IPS-18a (cell line): ENCODE data around the gene IKBKE.

Source experiments
- H3K27ac ChIP-seq: one replicate; pipeline ENCODE4 v1.5.1; 2013; ENCODE audit warnings: low read length
- H3K27me3 ChIP-seq: one replicate; pipeline ENCODE4 v1.6.1; 2013; ENCODE audit warnings: mild to moderate bottlenecking, low read length; ENCODE audit not compliant: control insufficient read depth, insufficient read depth
- H3K36me3 ChIP-seq: one replicate; pipeline ENCODE4 v1.6.1; 2013; ENCODE audit warnings: low read depth, low read length; ENCODE audit not compliant: control insufficient read depth
- H3K4me1 ChIP-seq: one replicate; pipeline ENCODE4 v1.6.1; 2013; ENCODE audit warnings: low read depth, low read length; ENCODE audit not compliant: control insufficient read depth
- H3K4me3 ChIP-seq: one replicate; pipeline ENCODE4 v1.5.1; 2013; ENCODE audit warnings: low read length
- H3K9ac ChIP-seq: one replicate; pipeline ENCODE4 v1.6.1; 2013; ENCODE audit warnings: mild to moderate bottlenecking, low read length, moderate library complexity
- H3K9me3 ChIP-seq: one replicate; pipeline ENCODE4 v1.6.1; 2013; ENCODE audit warnings: low read depth, low read length; ENCODE audit not compliant: control insufficient read depth

Gene IKBKE

DNA sequence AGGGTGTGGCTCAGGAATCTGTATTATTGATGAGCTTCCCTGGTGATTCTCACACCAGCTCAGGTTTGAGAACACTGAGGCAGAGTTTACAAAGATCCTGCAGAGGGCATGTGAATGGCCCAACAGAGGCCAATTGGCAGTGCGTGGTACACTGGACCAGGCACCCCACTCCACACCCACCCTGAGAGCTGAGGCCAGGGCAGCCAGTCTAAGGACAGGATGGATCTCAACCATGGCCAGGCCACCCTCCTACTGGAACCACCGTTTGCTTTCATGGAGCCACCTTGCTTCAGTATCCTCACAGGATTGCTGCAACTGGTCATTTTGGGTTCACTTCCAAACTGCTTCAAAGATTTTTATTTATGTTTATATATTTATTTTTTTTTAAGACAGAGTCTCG is 29.8 kb downstream of the IKBKE start:
- Histone ChIP-seq H3K27me3 (peaks cover 11% of the 10 kb centered on the region), H3K9ac (no peak overlapping the region), H3K27ac (no peak overlapping the region), H3K4me3 (no peak overlapping the region), H3K36me3 (no peaks in the 10 kb centered on the region), H3K4me1 (no peaks in the 10 kb centered on the region), H3K9me3 (no peaks in the 10 kb centered on the region)

DNA sequence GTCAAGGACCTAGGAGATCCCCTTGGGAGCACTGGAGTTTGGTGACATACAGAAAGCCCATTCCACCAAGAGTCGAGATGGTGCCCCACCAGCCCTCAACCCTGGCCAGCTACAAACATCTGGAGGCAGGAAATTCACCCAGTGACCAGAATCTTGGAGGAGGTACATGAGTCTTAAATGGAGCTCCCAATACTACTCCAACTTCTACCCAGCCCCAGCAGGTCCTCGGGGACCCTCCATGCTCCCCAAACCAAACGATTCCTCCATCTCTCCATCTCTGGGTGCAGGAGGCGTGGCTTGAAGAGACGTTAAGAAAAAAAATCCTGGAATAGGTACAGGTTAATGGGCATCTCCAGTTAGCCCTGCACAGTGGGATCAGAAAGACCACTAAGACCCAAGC is 31.6 kb downstream of the IKBKE start:
- Histone ChIP-seq H3K36me3 (no peaks in the 10 kb centered on the region), H3K9me3 (no peaks in the 10 kb centered on the region), H3K27ac (no peak overlapping the region), H3K4me1 (no peaks in the 10 kb centered on the region), H3K27me3 (peaks cover 29% of the 10 kb centered on the region), H3K4me3 (no peak overlapping the region), H3K9ac (no peak overlapping the region)

DNA sequence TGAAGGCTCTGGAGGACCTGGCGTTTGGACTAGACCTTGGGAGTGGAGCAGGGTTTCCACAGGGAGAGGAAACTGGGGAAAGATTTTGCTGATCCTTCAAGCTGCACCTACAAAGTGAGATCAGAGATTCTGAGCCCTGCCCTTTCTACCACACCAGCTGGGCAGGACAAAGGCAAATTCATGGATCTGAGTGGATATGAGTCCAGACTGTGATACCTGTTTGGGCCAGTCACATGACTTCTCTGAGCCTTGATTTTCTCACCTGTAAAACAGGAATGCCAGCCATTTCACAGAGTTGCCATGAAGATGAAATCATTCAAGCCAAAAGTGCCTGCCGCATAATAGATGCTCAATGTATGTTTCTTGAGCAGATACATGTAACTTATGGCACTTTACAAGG is 32.1 kb downstream of the IKBKE start:
- Histone ChIP-seq H3K27ac (no peak overlapping the region), H3K27me3 (peaks cover 33% of the 10 kb centered on the region)

DNA sequence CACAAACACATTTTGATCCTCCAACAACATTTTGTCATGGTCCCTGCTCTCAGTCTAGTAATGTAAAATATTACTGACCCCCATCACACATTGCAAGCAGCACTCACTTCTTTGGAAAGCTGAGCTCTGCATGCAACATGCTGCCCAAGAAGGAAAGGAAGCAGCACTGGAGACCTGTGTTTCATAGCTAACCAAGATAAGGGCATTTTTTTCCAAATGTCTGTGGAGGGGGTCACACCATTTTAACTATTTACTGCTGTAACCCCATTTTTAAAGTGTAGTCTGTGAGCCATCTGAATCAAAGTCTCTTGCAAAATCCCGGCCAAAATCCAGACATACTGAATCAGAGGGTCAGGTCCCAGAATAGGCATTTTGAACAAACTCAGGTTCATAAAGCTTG is 32.5 kb downstream of the IKBKE start:
- Histone ChIP-seq H3K27ac (no peak overlapping the region), H3K9me3 (no peaks in the 10 kb centered on the region), H3K27me3 (peaks cover 37% of the 10 kb centered on the region), H3K4me1 (no peaks in the 10 kb centered on the region), H3K4me3 (no peak overlapping the region), H3K9ac (no peak overlapping the region), H3K36me3 (no peaks in the 10 kb centered on the region)

More for the DNA sequence above, 32.1 kb downstream of the IKBKE start:
- Histone ChIP-seq H3K4me1 (no peaks in the 10 kb centered on the region), H3K9ac (no peak overlapping the region), H3K4me3 (no peak overlapping the region), H3K36me3 (no peaks in the 10 kb centered on the region), H3K9me3 (no peaks in the 10 kb centered on the region)

DNA sequence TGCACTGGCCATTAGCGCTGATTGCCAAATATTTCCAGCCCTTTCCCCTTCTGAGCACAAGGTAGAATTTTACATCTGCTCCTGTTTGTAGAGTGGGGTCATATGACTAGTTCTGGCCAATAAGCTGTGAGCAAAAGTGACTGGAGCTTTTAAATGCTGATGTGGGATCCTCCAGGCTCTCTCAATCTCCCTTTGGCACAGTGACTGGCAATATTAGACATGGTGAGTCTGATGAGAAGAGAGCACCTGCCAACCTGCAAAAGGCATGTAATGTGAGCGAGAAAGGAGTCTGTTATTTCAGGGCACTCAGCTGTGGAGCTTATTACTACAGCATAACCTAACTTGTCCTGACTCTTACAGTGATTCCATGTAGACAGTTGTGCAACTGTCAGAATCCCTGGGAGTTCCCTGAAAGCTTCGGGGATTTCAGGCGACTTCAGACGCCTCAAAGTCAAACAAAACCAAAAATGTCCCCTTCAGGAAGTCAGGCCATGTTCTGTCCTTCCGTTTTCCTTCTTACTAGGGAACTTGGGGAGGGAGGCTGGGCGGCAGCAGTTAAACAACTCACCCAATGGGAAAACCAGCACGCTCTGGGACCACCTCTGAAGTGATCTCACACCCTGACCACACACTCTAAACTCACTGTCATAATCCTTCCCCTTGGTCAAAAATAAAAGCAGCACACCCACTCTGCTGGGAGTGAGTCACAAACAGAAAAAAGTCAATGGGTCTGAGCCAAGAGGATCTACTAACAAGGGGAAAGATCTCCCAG is 33.5 kb downstream of the IKBKE start:
- no peak overlapping the region for H3K4me3 ChIP-seq
- H3K9ac ChIP-seq, result no peak overlapping the region
- H3K27ac ChIP-seq, result no peak overlapping the region

DNA sequence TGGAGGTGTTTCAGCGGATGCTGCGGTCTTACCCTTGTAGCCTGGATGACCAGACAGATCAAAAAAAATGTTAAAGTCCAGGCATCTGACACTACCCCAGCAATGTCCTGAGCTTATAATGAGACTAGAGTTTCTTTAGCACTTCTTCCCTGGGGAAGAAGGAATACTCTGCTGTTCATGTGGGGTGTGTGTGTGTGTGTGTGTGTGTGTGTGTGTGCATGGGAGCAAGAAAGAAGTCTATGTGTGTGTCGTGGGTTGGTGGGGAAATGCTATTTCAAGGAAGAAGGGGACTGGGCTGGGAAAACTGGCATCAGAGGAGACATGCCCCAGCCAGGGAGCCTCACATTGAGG is 34.1 kb downstream of the IKBKE start:
- Histone ChIP-seq H3K9ac (no peak overlapping the region), H3K4me1 (no peaks in the 10 kb centered on the region), H3K27me3 (peaks cover 52% of the 10 kb centered on the region), H3K4me3 (no peak overlapping the region), H3K9me3 (no peaks in the 10 kb centered on the region), H3K36me3 (no peaks in the 10 kb centered on the region), H3K27ac (no peak overlapping the region)

More for the DNA sequence above, 33.5 kb downstream of the IKBKE start:
- H3K27me3 ChIP-seq, result peaks cover 47% of the 10 kb centered on the region
- no peaks in the 10 kb centered on the region for H3K36me3 ChIP-seq
- no peaks in the 10 kb centered on the region for H3K9me3 ChIP-seq
- no peaks in the 10 kb centered on the region for H3K4me1 ChIP-seq

DNA sequence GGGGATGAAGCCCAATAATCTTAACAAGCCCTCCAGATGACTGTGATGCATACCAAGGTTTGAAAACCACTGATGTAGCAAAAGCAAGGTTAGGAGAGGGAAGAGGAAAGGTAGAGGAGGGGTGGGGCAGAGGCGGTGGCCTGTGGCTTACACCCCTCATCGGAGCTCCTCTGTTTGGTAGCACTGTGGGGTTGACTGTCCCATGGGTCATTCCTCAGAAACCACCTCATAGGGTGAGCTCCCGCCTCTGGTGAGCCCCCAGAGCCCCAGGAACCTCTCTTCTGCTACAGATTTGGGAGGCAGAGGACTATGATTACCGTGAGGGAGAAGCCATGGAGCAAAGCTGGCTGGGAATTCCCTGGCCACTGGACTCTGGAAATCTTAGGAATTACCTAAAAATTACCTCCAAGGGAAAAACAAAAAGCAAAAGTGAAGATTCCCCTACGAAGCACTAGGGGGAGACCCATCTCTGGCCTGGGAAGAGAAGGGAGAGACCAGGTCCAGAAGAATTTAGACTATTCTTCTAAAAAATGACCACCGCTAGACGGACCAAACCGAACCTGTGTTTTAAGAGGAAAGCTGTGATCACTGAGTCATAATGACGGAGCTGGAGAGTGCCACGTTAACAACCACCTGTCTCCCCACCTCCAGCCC is 35.6 kb downstream of the IKBKE start:
- peaks cover 67% of the 10 kb centered on the region for H3K27me3 ChIP-seq
- H3K9ac ChIP-seq, result no peak overlapping the region
- no peak overlapping the region for H3K4me3 ChIP-seq

DNA sequence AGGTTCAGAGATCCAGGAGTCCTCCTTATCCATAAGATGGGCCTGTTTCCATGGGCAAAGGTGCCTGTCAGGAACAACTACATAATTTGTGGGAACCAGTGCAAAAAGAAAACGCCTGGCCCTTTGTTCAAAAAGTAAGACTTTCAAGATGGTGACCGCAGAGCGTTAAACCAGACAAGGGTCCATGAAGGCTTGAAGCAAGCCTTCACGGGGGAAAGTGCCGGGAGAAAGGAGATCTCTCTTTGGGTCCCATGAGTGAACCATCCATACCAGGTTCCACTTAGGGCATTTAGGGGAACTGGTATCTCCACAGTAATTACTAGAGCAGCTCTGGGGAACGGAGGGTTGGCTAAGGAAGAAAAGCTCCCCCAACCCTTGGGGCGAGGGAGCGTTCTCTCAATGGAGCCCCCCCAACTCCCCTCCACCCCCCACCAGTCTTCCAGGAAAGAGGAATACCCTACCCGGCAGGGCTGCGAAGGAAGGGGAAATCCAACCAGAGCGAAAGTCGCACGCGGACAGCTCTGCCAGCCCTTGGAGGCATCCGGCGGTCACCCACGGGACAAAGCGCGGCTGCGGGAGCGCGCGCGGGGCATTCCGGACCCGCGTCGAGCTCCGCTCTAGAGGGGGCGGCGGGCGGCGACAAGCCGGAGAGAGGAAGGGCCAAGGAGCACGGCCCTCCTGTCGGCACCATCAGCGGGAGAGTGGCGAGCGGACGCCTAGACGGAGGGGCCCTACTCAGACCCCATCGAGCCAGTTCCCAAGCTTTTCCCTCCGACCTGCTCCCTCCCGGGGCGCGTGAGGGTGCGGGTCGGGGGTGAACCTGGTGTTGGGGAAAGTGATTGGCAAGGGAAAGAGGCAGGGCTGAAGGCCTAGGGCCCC is 36.4 kb downstream of the IKBKE start:
- Histone ChIP-seq H3K27me3 (peaks cover 74% of the 10 kb centered on the region), H3K27ac (no peak overlapping the region), H3K9ac (no peak overlapping the region), H3K4me3 (peak overlapping the region; percentile 53), H3K36me3 (no peaks in the 10 kb centered on the region), H3K9me3 (no peaks in the 10 kb centered on the region), H3K4me1 (peaks cover 4% of the 10 kb centered on the region)

More for the DNA sequence above, 35.6 kb downstream of the IKBKE start:
- Histone ChIP-seq H3K4me1 (no peaks in the 10 kb centered on the region), H3K9me3 (no peaks in the 10 kb centered on the region), H3K36me3 (no peaks in the 10 kb centered on the region), H3K27ac (no peak overlapping the region)

DNA sequence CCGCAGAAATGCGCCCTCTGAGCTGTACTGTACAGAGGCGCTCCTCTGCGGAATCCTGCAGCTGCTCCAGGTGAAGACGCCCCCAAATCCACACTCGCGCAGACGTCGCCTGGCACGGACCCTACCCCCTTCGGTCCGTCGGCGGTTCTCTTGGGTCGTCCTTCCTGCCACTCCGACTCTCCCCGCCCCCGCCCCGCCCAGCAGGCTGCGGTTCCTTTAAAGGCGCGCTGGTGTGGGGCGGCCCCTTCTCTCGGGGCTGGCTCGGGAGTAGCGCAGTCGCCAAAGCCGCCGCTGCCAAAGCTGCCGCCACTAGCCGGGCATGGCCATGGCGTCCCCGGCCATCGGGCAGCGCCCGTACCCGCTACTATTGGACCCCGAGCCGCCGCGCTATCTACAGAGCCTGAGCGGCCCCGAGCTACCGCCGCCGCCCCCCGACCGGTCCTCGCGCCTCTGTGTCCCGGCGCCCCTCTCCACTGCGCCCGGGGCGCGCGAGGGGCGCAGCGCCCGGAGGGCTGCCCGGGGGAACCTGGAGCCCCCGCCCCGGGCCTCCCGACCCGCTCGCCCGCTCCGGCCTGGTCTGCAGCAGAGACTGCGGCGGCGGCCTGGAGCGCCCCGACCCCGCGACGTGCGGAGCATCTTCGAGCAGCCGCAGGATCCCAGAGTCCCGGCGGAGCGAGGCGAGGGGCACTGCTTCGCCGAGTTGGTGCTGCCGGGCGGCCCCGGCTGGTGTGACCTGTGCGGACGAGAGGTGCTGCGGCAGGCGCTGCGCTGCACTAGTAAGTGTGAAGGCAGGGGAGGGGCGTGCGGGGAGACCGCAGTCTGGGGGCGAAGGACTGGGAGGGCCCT is 37.2 kb downstream of the IKBKE start, which contains the start of gene RASSF5:
RASSF5 (plus strand) TSS at position 248 of the 846 bp plus-strand sequence; CDS start at position 320, 72 bp downstream.
- no peak within 1 kb of the TSS for H3K27ac ChIP-seq
- peaks cover 11% of the 10 kb centered on the region for H3K4me1 ChIP-seq
- no peaks in the 10 kb centered on the region for H3K9me3 ChIP-seq
- H3K9ac ChIP-seq, result no peak within 1 kb of the TSS
- peak within 1 kb of the TSS; percentile 53 for H3K4me3 ChIP-seq
- no peaks in the 10 kb centered on the region for H3K36me3 ChIP-seq
- H3K27me3 ChIP-seq, result peaks cover 74% of the 10 kb centered on the region

DNA sequence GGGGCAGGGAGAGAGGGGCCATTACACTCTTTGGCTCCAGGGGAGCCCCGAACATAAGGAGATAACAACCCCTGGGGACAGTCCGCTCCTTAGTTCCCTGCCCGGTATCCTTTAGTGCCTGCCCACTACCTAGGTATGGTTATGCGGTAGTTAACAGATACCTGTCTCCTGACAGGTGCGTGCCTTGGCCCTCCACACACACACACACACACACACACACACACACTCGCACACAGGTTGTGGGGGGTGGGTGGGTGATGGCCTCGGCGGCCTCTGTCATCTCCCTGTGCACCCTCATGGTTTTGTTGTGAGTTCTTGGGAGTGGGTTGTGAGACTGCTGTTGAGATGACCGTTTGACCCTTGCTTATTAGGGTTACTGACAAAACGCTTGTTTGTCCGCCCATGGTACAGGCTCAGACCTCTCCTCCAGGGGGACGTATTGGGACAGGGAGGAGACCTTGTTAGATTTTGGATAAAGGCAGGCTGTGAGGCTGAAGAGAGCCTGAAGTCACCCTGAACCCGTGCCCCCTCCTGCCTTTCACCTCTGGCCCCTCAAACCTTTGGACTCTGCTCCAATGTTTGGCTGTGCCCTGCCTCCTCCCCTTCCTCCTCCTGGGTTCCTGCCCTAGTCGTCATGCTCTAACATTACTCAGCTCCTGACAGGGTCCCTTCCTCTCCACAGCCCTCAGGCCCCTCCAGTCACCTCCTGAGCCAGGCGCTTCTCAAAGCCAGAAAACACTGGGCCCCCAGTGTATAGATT is 38.0 kb downstream of the IKBKE start:
- H3K27ac ChIP-seq, result no peak overlapping the region
- H3K36me3 ChIP-seq, result no peaks in the 10 kb centered on the region
- peaks cover 74% of the 10 kb centered on the region for H3K27me3 ChIP-seq
- H3K4me3 ChIP-seq, result peak overlapping the region; percentile 53
- H3K9me3 ChIP-seq, result no peaks in the 10 kb centered on the region
- no peak overlapping the region for H3K9ac ChIP-seq
- H3K4me1 ChIP-seq, result peaks cover 11% of the 10 kb centered on the region
